Endothelial cell of hepatic sinusoid (primary cell): ENCODE measurements around the gene PRR19.

Experiments used
- in situ Hi-C: cut with HindIII; loops from 2 replicates; pipeline ENCODE4 v1.10.0; 2017; ENCODE audit warnings: low sequenced_read_pairs

PRR19 gene

GRCh38 chr19:42344336-42344893 is 42.5 kb downstream of the PRR19 start:
- in situ Hi-C loops, result no loop called here

- in situ Hi-C loops, result no loop called here
These were observed 43.4 kb downstream of the PRR19 start for GRCh38 chr19:42345191-42345812.

GRCh38 chr19:42348211-42348610 is 46.3 kb downstream of the PRR19 start:
- in situ Hi-C loops, result no loop called here

GRCh38 chr19:42349378-42350107 is 47.6 kb downstream of the PRR19 start:
- in situ Hi-C loops, result no loop called here

- in situ Hi-C loops, result no loop called here
These were observed 48.5 kb downstream of the PRR19 start for GRCh38 chr19:42350417-42350816.

GRCh38 chr19:42351079-42351735 is 49.3 kb downstream of the PRR19 start:
- in situ Hi-C loops, result no loop called here

GRCh38 chr19:42352301-42353259 is 50.6 kb downstream of the PRR19 start:
- in situ Hi-C loops, result no loop called here

GRCh38 chr19:42353341-42354015 is 51.5 kb downstream of the PRR19 start:
- in situ Hi-C loops, result no loop called here

GRCh38 chr19:42355896-42356295 is 54.0 kb downstream of the PRR19 start:
- in situ Hi-C loops, result no loop called here

GRCh38 chr19:42356686-42357085 is 54.8 kb downstream of the PRR19 start:
- in situ Hi-C loops, result no loop called here

- in situ Hi-C loops, result no loop called here
These were observed 55.4 kb downstream of the PRR19 start for GRCh38 chr19:42357290-42357689.
